ENCODE measurements around the gene SH2D7. TPM values are rescaled to one million over a fixed set of nuclear protein-coding genes. Genes with fewer than 3 reads are reported as not detected.
"Not testable (repeated sequence)": the region's sequence is repeated elsewhere in the genome, so short reads cannot be mapped to it uniquely, and the experiment has no call there.

SH2D7 gene
- total and polyA plus RNA-seq, 7 experiments from 2014 or later, result not detected

- Mint-ChIP-seq H3K4me3 (peak overlapping the region; percentile 90 to 98 (median 96)), H3K36me3 (peaks cover 0 to 15% (median 7%) of the 10 kb centered on the region in 5 donors), H3K9me3 (no peaks in the 10 kb centered on the region), H3K27ac (peak overlapping the region; percentile 68 to 96 (median 92)), H3K4me1 (peaks cover 27 to 53% (median 43%) of the 10 kb centered on the region in 7 donors), H3K27me3 (no peaks in the 10 kb centered on the region)
- Histone ChIP-seq H3K9me3 (ENCODE audit: control insufficient read depth in 2 of 3, low read length in 3 of 3) (no peaks in the 10 kb centered on the region), H3K4me1 (ENCODE audit: control insufficient read depth in 2 of 2, insufficient read depth in 2 of 2, low read length in 2 of 2) (peaks cover 17 to 24% of the 10 kb centered on the region in 2 donors), H3K4me3 (ENCODE audit: low read length) (peak overlapping the region; percentile 76), H3K27ac (ENCODE audit: low read depth, low read length) (peak overlapping the region; percentile 77), H3K36me3 (ENCODE audit: control insufficient read depth in 2 of 3, insufficient read depth in 3 of 3, low read length in 3 of 3) (peaks cover 0 to 2% (median 0%) of the 10 kb centered on the region in 3 experiments), H3K27me3 (ENCODE audit: control insufficient read depth in 2 of 2, insufficient read depth in 2 of 2, low read length in 2 of 2) (no peaks in the 10 kb centered on the region)
- CTCF ChIA-PET, result interaction anchor here (1.4 kb wide), 1 partner anchor 90 kb away, joined by 3 read pairs; no protein-coding TSS in a partner anchor
- POLR2A ChIA-PET, result interaction anchor here (1.3 to 3.2 kb wide), 5 partner anchors 8 to 38 kb away, joined by 4 to 11 read pairs (median 5); partner anchors contain the start of gene CIB2
- intact Hi-C loops (cut with micrococcal nuclease), result loop anchor here (1.0 to 5.0 kb wide), 12 partner anchors 17 to 728 kb away; partner anchors contain the start of genes CIB2 (in 2 of the 2), IREB2 (in 2 of the 2), SKIC8 (in 2 of the 2) and TBC1D2B (in 2 of the 2)
- DNase-seq (peak in 1 of 9 donors; percentile 19), ATAC-seq (no peak)
Measured at GRCh38 chr15:78149805-78150751, 57.7 kb downstream of the SH2D7 start.

GRCh38 chr15:78151075-78151474 lies 58.7 kb downstream of the SH2D7 start:
- DNase-seq; H3K27me3 Mint-ChIP-seq; H3K36me3 ChIP-seq (ENCODE audit: control insufficient read depth in 2 of 3, insufficient read depth in 3 of 3, low read length in 3 of 3); H3K9me3 Mint-ChIP-seq; intact Hi-C loops (cut with micrococcal nuclease); ATAC-seq; H3K9me3 ChIP-seq (ENCODE audit: control insufficient read depth in 2 of 3, low read length in 3 of 3); H3K27ac ChIP-seq (ENCODE audit: low read depth, low read length); H3K27me3 ChIP-seq (ENCODE audit: control insufficient read depth in 2 of 2, insufficient read depth in 2 of 2, low read length in 2 of 2); H3K4me3 ChIP-seq (ENCODE audit: low read length): not testable (repeated sequence)
- peaks cover 17 to 24% of the 10 kb centered on the region in 2 donors for H3K4me1 ChIP-seq (ENCODE audit: control insufficient read depth in 2 of 2, insufficient read depth in 2 of 2, low read length in 2 of 2)
- Mint-ChIP-seq H3K27ac (peak overlapping the region in 7 of 9 donors; percentile 1 to 96 (median 47)), H3K4me1 (peaks cover 28 to 58% (median 43%) of the 10 kb centered on the region in 7 donors), H3K4me3 (peak overlapping the region; percentile 90 to 98 (median 96)), H3K36me3 (peaks cover 0 to 17% (median 11%) of the 10 kb centered on the region in 5 donors)
- ChIA-PET CTCF (interaction anchor here (1.4 kb wide), 1 partner anchor 89 kb away, joined by 3 read pairs; no protein-coding TSS in a partner anchor), POLR2A (interaction anchor here (1.3 kb wide), 1 partner anchor 11 kb away, joined by 5 read pairs; no protein-coding TSS in a partner anchor)

Other genes with a start within 250 kb of the SH2D7 start
- gene TBC1D2B, start 14.8 kb upstream of the SH2D7 start, total RNA-seq, result 100 to 1,000 TPM in 2 of 5 experiments, 10 to 100 TPM in 3; 69.7 to 119 (median 86.1) TPM
- gene TBC1D2B, start 14.8 kb upstream of the SH2D7 start, polyA plus RNA-seq, result 10 to 100 TPM in 1 of 2 donors, 1 to 10 TPM in 1; 7.4 to 14.5 TPM
- gene CIB2, start 38.9 kb downstream of the SH2D7 start, total RNA-seq, result 1 to 10 TPM; 1.0 to 2.0 (median 1.7) TPM
- 1 to 10 TPM; 1.8 to 2.1 TPM for gene CIB2, start 38.9 kb downstream of the SH2D7 start, polyA plus RNA-seq
- 100 to 1,000 TPM in 1 of 5 experiments, 10 to 100 TPM in 4; 44.4 to 105 (median 61.1) TPM for gene IDH3A, start 56.8 kb downstream of the SH2D7 start, total RNA-seq
- 10 to 100 TPM; 40.5 to 46.7 TPM for gene IDH3A, start 56.8 kb downstream of the SH2D7 start, polyA plus RNA-seq
- gene ACSBG1, start 142.0 kb downstream of the SH2D7 start, total RNA-seq, result under 1 TPM in 1 of 5 experiments, not detected in 4; 0.39 TPM
- gene ACSBG1, start 142.0 kb downstream of the SH2D7 start, polyA plus RNA-seq, result under 1 TPM in 1 of 2 donors, not detected in 1; 0.06 TPM
- 10 to 100 TPM; 28.3 to 44.7 (median 38.1) TPM for gene DNAJA4, start 172.0 kb downstream of the SH2D7 start, total RNA-seq
- gene DNAJA4, start 172.0 kb downstream of the SH2D7 start, polyA plus RNA-seq, result 10 to 100 TPM in 1 of 2 donors, 1 to 10 TPM in 1; 9.9 to 18.1 TPM
- 10 to 100 TPM; 26.7 to 48.7 (median 43.6) TPM for gene SKIC8, start 207.0 kb downstream of the SH2D7 start, total RNA-seq
- 10 to 100 TPM; 95.1 to 95.8 TPM for gene SKIC8, start 207.0 kb downstream of the SH2D7 start, polyA plus RNA-seq
- not detected for gene CRABP1, start 247.8 kb downstream of the SH2D7 start, total RNA-seq
- gene CRABP1, start 247.8 kb downstream of the SH2D7 start, polyA plus RNA-seq, result not detected

Data from naive thymus-derived CD4-positive, alpha-beta T cell (primary cell).